T-helper 2 cell treated with Interferon-gamma antibody and Interleukin-4, amounts not matched to agents 100 ng/mL and 5 ng/mL, for 36 hours (primary cell): ENCODE data around the gene WFS1. TPM values are rescaled to one million over a fixed set of nuclear protein-coding genes. Genes with fewer than 3 reads are reported as not detected.

Experiments
- intact Hi-C: fragments of 100-400 bp; cut with micrococcal nuclease; formaldehyde crosslinking; loops from one replicate; pipeline ENCODE4 v1.15.1; 2023
- total RNA-seq: library from RNA; stranded (reverse); gene quantifications from 2 replicates; pipeline ENCODE4 v1.2.3, GENCODE V29; 2022

WFS1 gene
- total RNA-seq, 1 donor from 2014 or later, result 2.6 TPM

DNA sequence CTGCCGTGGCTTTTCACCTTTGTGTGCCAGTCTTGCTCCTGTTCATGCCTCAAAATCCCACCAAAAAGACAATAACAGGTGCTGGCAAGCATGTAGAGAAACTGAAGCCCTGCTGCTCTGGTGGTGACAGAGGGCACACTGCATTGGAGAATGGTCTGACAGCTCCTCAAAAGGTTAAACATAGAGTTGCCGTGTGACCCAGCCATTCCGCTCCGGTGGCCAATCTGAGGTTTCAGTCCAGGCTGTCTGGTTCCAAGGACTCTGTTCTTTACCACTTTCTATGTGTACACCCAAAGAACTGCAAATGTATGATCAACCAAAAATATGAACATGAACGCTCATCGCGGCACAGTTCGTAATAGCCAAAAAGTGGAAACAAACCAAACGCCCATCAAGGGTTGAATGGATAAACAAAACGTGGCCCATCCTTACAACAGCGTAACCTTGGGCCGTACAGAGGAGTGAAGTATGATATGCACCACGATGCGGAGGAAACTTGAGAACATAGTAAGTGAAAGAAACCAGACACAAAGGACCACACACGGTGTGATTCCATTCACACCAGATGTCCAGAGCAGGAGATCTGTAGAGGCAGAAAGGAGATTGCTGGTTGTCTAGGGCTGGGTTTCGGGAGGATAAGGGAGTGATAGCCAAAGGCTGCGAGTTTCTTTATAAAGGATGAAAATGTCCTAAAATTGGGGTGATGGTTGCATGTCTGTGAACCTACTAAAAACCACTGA lies 33.6 kb upstream of the WFS1 start:
- intact Hi-C loops, result no loop called here

DNA sequence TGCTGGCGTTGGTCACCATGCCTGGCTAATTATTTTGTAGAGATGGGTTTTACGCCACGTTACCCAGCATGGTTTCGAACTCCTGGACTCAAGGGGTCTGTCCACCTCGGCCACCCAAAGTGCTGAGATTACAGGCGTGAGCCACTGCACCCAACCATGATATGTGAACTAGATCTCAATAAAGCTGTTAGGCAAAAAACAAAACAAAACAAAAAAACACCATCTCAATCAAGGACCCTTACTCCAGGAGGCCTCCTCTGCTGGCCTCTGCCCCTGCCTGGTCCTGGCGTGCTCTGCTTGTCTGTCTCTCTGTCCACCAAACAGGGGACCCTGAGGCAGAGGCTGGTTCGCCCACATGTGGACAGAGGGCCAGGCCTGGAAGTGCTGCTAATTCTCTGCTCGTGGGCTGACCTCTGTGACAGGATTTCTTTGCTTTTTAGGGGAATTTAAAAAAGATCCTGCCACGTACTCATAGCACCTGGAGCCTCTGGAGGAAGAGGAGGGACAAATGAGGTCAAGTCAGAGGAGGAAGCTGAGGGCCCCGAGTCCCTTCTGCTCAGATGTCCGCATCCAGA lies 32.7 kb upstream of the WFS1 start:
- intact Hi-C loops, result no loop called here

DNA sequence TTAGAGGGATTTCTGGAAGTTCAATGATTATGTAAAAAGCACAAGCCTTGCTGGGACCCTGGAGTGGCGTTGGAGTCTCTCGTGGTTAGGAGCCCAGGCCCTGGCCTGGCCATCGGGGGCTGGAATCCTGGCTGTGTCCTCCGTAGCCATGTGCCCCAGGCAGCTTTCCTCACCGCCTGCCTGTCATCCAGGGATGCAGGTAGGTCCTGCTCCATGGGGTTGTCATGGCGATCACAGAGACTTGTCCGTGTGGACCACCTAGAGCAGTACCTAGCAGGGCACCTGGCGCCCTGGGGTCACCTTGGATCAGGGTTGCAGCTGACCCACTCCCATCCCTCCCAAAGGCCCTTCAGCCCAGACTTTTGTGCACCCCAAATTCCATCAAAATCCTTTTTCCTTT lies 30.2 kb upstream of the WFS1 start:
- intact Hi-C loops, result no loop called here

DNA sequence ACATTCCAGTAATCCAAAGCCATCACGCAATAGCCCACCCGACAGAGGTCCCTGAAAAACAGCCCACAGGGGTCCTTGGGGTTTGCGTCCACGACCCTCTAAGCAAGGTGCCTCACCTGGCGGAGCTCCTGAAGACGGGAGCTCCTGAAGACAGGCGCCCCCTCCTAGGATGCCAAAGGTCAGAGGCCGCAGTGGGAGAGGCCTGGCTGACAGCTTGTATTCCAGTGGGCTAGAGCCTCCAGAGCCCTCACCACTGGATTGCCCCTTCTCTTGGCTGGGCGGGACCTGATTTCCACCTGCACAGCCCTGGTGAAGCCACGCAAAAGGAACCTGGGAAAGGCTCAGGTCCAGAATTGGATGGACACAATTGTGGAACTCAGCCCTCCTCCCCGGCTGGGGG lies 29.7 kb upstream of the WFS1 start:
- intact Hi-C loops, result no loop called here

DNA sequence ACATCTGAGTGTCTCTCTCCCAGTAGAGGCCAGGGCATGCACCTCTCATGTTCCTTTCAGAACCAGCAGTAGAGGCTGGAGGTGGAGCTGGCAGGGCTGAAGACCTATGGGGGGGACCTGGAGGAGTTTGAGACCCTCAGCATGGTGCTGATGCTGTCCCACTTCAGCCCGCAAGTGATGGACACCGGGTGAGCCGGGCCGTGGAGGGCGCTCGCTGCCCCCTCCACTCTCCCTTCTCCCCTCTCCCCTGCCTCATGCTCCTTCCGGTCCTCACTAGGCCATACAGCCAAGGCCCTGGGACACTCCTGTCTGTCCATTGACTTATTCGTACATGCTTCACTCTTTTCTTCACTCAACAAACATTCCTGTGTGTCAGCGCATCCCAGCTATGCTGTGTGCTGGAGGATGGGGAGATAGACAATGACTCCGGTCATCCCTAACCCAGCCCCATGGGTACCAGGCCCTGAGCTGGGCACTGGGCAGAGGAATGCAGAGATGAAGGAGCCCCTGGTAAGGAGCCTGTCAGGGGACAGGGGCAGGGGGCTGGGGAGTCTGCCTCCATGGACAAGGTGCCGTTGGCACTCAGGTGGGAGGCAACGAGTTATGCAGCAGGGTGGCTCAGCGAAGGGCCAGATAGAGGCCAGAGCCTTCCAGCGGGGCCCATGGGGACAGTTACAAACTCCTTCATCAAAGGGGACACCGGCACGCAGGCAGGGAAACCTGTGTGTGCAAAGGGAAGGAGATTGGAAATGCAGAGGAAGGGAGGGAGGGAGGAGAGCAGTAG lies 28.4 kb upstream of the WFS1 start:
- intact Hi-C loops, result no loop called here

DNA sequence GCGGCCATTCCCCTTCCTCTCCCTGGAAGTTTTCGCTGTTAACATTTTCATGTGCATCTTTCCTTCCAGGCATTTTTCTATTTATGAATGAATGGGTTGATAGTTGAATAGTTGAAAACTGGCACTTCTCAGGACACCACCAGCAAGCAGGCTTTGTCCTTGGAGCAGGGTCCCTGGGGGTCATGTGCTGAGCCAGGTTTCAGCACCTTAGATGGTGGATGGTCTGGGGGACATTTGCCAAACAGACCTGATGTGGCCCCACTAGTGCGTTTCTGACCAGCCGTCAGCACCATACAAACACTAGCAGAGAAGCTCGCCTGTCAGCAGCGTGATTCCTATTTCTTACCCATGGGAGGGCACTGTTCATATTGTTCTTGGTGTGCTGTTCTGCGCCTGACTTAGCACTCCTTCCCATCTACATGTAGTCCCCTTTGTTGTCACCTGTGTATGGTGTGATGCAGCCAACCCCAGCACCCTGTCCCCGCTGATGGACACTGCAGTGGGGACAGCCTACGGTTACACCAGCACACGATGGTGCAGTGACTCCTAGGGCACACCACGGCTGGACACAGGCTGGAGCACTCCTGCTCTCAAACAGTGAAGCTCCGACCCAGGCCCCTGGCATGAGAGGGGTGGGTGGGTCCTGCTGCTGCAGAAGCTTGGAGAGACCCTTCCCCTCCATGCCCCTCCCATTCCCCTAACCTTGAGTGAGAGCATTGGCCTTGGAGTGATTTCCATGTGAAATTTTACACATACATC lies 27.2 kb upstream of the WFS1 start:
- intact Hi-C loops, result no loop called here

DNA sequence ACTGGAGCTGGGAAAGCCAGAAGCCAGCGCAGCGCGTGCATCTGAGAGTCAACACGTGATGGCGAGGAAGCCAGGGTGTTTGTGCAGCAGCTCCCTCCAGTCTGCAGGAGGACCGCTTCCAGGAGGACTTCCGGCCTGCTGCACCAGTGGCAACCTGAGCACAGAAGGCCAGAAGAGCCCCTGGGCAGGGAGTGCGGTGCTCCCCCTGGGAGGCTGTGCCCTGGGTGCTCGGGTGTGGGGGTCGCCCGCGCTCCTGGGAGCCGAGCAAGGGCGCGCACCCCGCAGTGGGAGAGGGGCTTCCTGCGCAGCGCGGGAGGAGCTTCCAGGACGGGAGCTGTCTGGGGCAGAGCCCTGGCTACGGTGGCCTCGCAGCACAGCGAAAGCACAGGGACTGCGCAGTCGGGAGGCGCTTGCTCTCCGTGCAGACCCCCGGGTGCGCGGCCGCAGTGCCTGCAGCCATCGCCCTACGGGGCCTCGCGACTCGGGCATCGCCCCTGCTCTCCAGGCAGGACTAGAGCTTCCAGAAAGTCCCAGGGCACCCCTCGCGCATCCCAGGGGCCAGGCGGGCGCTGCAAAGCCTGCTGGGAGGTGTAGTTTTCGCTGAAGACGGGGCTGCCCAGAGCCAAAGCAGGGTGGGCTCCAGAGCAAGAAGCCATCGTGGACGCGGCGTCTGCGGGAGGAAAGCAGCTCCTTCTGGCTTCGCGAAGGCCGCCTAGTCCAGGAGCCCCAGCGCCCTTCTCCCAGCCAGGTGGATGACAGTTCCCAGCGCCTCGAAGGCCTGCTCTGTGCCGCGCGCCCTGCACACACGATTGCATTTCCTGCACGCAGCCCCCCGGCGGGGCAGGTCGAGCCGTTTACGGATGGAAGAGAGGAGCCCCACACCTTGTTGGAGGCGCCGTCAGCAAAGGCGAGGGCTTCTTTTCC lies 24.1 kb upstream of the WFS1 start:
- intact Hi-C loops, result no loop called here

DNA sequence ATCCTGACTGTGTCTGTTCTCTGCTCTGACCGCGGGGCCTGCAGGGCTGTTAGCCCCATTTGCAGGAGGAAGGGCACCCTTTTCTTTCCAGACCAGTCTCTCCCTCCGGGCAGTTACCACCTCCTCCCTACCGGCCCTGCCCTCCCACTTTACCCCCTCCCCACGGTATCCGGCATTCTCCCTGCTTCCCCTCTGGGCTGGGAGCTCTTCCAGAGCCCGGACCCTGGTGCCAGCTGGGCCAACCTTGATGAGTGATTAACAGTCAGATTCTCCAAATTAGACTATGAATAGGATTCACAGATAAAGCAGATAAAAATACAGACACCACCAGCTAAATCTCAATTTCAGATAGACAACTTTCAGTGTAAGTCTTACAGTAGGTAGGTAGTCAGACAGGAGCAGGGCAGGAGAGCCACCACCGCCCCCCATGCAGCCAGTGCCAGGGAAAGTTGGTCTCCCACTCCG lies 23.4 kb upstream of the WFS1 start:
- intact Hi-C loops, result no loop called here

DNA sequence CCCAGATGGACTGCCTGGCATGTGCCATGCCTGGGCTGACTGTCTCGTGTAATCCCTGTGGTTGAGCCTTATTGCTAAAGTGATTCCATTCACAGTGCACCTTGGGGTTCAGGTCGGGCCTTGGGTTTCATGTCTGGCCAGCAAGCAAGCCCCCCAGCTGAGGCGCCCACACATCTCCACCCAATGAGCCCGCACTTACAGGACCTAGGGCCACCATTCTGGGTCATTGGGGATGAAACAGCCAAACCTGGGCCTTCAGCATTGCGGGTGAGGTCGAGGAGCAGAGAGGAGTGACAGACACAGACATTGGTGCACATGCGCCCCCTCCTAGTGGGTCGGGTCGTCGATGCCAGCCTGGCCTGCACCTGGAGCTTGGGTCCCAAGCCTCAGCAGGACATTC lies 21.3 kb upstream of the WFS1 start:
- intact Hi-C loops, result no loop called here

DNA sequence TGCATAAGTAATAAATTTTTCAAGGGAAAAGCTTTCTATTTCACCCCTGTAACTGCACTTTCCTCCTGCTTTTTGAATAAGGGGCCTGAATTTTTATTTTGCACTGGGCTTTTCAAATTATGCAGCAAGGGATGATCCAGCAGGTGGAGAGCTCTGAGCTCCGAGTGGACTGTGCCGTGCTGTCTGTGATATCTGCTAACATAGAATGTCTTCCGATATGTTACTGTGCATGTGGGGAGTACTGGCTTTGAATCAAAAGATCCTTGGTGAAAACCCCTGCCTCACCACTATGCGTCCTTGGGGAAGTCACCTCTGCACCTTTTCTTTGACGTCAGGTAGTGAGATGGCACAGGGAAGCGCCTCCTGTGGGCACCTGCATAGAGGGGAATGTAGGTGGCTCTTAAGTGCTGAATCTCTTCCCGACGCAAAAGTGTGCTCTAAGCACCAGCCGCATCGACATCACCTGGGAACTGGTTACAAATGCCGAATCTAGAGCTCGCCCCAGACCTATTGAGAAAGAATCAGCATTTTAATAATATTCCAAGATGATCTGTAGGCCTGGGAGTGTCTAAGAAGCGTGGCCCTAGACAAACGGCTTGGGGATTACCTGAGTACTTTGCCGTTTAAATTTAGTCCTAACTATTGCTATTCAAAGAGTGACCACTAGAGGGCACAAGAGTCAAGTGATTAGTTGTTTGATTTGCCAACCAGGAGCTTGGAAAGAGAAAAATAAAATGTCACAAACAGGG lies 19.2 kb upstream of the WFS1 start:
- intact Hi-C loops, result loop anchor here (1.0 to 2.0 kb wide), 5 partner anchors 77 to 296 kb away; no protein-coding TSS in a partner anchor

DNA sequence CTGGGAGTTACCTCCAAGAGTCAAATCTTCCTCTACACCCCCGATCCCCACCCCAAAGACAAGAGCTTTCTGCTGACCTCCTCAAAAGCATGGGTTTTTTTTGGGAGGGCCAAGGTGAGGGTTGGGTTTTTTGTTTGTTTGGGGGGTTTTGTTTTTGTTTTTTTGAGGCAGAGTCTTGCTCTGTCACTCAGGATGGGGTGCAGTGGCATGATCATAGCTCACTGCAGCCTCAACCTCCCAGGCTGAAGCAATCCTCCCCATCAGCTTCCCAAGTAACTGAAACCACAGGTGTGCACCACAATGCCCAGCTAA lies 18.7 kb upstream of the WFS1 start:
- intact Hi-C loops, result loop anchor here (1.0 to 2.0 kb wide), 5 partner anchors 76 to 296 kb away; no protein-coding TSS in a partner anchor

DNA sequence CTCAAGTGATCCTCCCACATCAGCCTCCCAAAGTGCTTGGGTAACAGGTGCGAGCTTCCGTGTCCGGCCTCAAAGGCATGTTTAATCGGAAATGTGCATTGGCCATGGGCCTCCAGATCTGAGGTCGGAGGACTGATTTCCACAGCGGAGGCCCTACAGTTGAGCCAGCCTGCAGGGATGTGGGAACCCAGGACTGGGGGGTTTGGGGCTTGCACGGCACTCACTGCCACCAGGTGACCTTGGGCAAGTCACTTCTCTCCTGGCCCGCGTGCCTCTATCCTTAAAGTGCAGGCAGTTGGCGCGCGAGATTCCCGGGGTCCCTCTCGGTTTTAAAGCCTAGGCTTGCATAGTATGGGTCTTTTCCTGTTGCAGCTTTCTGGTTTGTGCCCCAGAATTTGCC lies 18.3 kb upstream of the WFS1 start:
- intact Hi-C loops, result loop anchor here (2.0 kb wide), 1 partner anchor 295 kb away; no protein-coding TSS in a partner anchor

DNA sequence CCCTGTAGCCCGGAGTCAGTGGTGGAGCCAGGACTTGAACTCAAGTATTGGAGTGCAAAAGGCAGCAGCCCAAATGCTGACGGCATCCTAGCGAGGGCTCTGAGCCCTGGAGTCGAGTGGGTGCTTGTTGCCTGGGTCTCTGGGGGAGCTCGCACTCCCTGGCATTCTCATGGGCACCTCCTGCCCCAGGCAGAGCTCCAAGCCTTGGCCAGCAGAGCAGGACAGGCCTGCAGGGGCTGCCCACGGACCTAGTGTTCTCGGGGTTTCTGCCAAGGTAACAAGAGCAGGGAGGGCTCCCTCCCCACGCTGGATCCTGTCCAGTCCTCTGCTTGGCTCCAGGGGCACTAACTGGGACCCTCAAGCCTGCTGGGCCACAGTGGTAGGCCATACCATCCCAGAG lies 17.6 kb upstream of the WFS1 start:
- intact Hi-C loops, result no loop called here

DNA sequence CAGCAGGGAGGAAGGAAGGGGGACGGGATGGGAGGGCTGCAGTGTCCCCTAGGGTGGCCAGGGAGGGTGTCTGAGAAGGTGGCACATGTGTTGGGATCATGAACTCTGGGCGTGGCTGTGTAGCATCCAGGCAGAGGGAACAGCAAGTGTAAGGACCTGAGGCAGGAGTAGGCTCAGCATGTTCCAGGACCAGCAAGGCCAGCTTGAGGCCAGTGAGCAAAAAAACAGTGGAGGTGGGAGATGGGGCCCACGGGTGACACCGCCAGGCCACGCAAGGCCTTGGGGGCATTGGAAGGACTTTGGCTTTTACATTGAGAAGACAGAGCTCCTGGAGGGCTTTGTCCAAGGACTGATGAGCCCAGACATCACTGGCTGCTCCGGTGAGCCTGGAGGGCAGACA lies 16.5 kb upstream of the WFS1 start:
- intact Hi-C loops, result no loop called here

DNA sequence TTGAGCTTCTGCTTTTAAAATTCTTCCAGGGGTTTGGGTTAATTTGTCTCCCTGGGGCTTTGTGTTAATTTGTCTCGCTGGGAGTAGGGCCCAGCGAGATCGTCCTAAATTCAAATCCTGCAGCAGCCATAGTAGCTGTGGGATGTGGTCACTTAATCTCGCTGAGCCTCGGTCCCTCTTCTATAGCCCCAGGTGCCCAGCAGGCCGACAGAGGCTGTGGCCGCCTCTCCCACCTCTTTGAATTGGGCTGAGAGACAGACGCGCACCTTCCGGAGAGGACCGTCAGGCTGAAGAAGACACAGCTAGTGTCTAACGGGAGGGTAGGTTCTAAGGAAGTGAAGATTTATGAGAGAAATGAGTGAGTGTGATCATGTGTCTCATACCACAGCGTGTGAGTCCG lies 15.7 kb upstream of the WFS1 start:
- intact Hi-C loops, result no loop called here

DNA sequence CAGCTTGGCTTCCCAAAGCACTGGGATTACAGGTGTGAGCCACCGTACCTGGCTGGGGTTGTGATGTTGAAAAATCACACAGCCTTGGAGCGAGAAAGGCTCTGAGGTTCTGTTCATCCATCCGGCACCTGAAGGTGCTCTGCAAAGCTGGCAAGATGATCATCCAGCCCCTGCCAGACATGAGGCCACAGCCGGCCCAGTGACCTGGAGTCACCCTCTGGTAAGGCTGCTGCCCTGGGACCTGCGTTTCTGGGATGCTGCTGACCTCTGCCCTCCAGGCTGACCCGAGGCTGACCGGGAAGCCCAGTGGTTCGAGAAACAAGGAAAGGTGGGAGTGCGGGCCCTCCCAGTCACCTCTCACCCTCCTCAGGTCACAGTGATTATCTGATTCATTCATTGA lies 13.5 kb upstream of the WFS1 start:
- intact Hi-C loops, result no loop called here

DNA sequence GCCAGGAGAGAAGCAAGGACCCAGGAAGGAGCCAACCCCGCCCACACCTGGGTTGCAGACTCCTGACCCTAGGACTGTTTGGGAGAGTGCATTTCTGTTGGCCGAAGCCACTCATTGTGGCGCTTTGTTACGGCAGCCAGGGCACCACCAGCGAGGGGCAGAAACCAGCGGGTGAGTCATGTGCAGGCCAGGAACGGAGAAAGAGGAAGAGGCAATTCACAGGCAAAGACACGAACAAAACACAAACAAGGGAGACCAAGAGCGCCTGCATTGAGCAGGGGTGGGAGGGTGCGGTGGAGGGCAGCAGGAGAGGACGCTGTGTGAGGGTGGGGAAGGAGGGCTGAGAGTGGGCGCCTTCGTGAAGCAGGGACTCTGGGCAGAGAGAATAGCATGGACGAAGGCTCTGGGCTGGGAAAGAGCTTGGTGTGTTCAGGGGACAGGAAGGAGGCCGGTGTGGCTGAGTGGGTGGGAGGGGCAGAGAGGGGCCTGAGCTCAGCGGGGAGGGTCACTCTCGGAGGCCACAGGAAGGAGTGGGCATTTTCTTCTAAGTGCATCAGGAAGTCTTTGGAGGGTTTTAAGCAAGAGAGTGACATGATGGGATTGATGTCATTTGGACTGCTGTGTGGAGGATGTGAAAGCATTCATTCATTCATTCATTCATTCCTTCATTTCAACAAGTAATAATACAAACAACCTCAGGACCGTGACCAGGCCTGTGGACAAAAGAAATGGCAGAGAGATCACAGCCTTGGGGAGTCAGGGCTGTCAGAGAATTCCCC lies 12.2 kb upstream of the WFS1 start:
- intact Hi-C loops, result no loop called here

DNA sequence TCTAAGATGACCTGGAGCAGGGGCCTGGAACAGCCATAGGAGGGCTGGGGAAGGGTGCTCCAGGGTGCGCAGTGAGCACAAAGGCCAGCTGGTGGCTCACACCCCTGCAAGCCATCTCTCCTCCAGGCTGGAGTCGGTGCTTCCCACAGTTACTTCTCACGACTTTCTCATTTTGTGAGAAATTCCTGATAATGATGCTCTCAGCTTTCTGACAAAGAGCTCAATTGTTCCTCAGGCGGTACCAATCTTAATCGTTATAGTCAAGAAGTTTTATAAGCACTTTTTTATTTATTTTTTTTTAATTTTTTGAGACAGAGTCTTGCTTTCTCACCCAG lies 11.7 kb upstream of the WFS1 start:
- intact Hi-C loops, result no loop called here

DNA sequence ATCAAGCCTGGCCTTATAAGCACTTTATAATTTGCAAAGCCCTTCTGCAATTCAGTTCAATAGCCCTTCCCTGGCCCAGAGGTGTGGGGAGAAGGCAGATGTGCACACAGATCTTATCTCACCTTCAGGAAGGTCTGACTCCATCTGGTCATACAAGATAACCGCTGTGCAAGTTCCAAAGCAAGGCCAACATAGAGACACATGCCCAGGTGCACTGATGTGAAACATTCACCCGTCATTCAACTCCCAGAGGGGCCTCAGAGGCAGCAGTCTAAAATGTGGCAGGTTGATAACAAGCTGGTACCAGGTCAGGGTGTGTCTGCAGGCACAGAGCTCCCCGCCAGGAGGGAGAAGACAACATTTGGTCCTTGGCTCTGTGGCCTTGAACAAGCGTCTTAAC lies 10.9 kb upstream of the WFS1 start:
- intact Hi-C loops, result no loop called here
